Thymus (tissue), 14 donors: ENCODE measurements around the gene RGR. TPM values are rescaled to one million over a fixed set of nuclear protein-coding genes. Genes with fewer than 3 reads are reported as not detected.
A peak's percentile ranks its signal among the peaks of the same experiment; 100 is the strongest.

Experiments used
- DNase-seq, 9 donors: peaks; one replicate each; pipeline ENCODE4 v3.0.0-alpha.2; 2013; ENCODE audit warnings: low spot score in 9 of 9, low read depth in 6 of 9, missing footprints in 1 of 9
- H3K27ac ChIP-seq, 2 donors: one replicate each; pipeline ENCODE4 v1.5.1; 2013; ENCODE audit warnings: control low read depth in 1 of 2, low read depth in 1 of 2, low read length in 1 of 2, mild to moderate bottlenecking in 1 of 2, moderate library complexity in 1 of 2
- H3K27me3 ChIP-seq, 2 donors: one replicate each; pipeline ENCODE4 v1.5.1; 2013; ENCODE audit warnings: low read length in 1 of 2; ENCODE audit not compliant: control insufficient read depth in 2 of 2, insufficient read depth in 1 of 2
- H3K36me3 ChIP-seq, 2 donors: one replicate each; pipeline ENCODE4 v1.5.1; 2013; ENCODE audit warnings: low read length in 1 of 2, mild to moderate bottlenecking in 1 of 2, moderate library complexity in 1 of 2; ENCODE audit not compliant: control insufficient read depth in 2 of 2, insufficient read depth in 2 of 2
- H3K4me1 ChIP-seq, 2 donors: one replicate each; pipeline ENCODE4 v1.5.1; 2013; ENCODE audit warnings: low read length in 2 of 2; ENCODE audit not compliant: control insufficient read depth in 2 of 2, insufficient read depth in 2 of 2
- H3K4me3 ChIP-seq, 2 donors: one replicate each; pipeline ENCODE4 v1.5.1; 2013; ENCODE audit warnings: low read length in 2 of 2, control low read depth in 1 of 2, mild to moderate bottlenecking in 1 of 2
- H3K9me3 ChIP-seq, 2 donors: one replicate each; pipeline ENCODE4 v1.5.1; 2013; ENCODE audit warnings: low read length in 1 of 2, mild to moderate bottlenecking in 1 of 2; ENCODE audit not compliant: control insufficient read depth in 2 of 2, insufficient read depth in 1 of 2
- WGBS: extraction: QIAGEN DNeasy Blood & Tissue Kit; methylation state at CpG from one replicate; pipeline ENCODE4 v1.1.7; 2013; 5-methylcytosine and 5-hydroxymethylcytosine counted together
- long read RNA-seq, 10 donors: transcript quantifications; one replicate each; lab custom pipeline, GENCODE V29; 2026
- polyA plus RNA-seq: library from polyadenylated mRNA; stranded (reverse); fragments of 200-250 nt; gene quantifications from one replicate; pipeline ENCODE4 v1.2.3, GENCODE V29; 2013
- total RNA-seq: library from RNA; stranded (reverse); fragments of 120-200 nt; gene quantifications from one replicate; pipeline ENCODE4 v1.2.4, GENCODE V29; 2013
- donor health status: healthy.

RGR gene
- total RNA-seq (not detected), polyA plus RNA-seq (0.18 TPM)
- long read RNA-seq, donor 1 = 0 reads
- long read RNA-seq, donor 2 = 0 reads
- long read RNA-seq, donor 3 = 0 reads
- long read RNA-seq, donor 4 = 0 reads
- long read RNA-seq, donor 5 = 0 reads
- long read RNA-seq, donor 6 = 0 reads
- long read RNA-seq, donor 7 = 0 reads
- long read RNA-seq, donor 8 = 0 reads
- long read RNA-seq, donor 9 = 0 reads
- long read RNA-seq, donor 10 = 0 reads

GRCh38 chr10:84244651-84245270 is at the start of gene RGR:
TSS of gene RGR (plus strand) at chr10:84245053. CDS start at chr10:84245091, 38 bp downstream.
- Histone ChIP-seq H3K9me3 (no peaks in the 10 kb centered on the region), H3K4me3 (no peak within 1 kb of the TSS), H3K27me3 (no peaks in the 10 kb centered on the region), H3K36me3 (no peaks in the 10 kb centered on the region), H3K27ac (no peak within 1 kb of the TSS), H3K4me1 (no peaks in the 10 kb centered on the region)
- no peak for DNase-seq
- WGBS = 80% methylated on average over 9 of the region's 9 CpGs

GRCh38 chr10:84196083-84196482 is 48.8 kb upstream of the RGR start:
- H3K36me3 ChIP-seq = no peaks in the 10 kb centered on the region
- peaks cover 10 to 72% of the 10 kb centered on the region in 2 donors for H3K27me3 ChIP-seq
- H3K4me3 ChIP-seq = no peak overlapping the region
- no peak overlapping the region for H3K27ac ChIP-seq
- 16% methylated on average over 4 of the region's 4 CpGs for WGBS
- peak in 2 of 9 donors; percentile 40 to 49 for DNase-seq
- no peaks in the 10 kb centered on the region for H3K9me3 ChIP-seq
- peaks cover 16 to 26% of the 10 kb centered on the region in 2 donors for H3K4me1 ChIP-seq

GRCh38 chr10:84196941-84197340 is 47.9 kb upstream of the RGR start:
- no peaks in the 10 kb centered on the region for H3K9me3 ChIP-seq
- no peak overlapping the region for H3K27ac ChIP-seq
- no peaks in the 10 kb centered on the region for H3K36me3 ChIP-seq
- H3K4me3 ChIP-seq = no peak overlapping the region
- H3K4me1 ChIP-seq = peaks cover 8 to 18% of the 10 kb centered on the region in 2 donors
- H3K27me3 ChIP-seq = peaks cover 10 to 66% of the 10 kb centered on the region in 2 donors
- no peak for DNase-seq
- 89% methylated on average over 5 of the region's 5 CpGs for WGBS

- no peak overlapping the region for H3K27ac ChIP-seq
- H3K9me3 ChIP-seq = peaks cover 0 to 1% of the 10 kb centered on the region in 2 donors
- WGBS = 95% methylated on average over 5 of the region's 5 CpGs
- H3K4me3 ChIP-seq = no peak overlapping the region
- peaks cover 10 to 61% of the 10 kb centered on the region in 2 donors for H3K27me3 ChIP-seq
- DNase-seq = no peak
- no peaks in the 10 kb centered on the region for H3K36me3 ChIP-seq
- H3K4me1 ChIP-seq = peaks cover 8 to 17% of the 10 kb centered on the region in 2 donors
Measured at GRCh38 chr10:84197643-84198042, 47.2 kb upstream of the RGR start.

- H3K4me1 ChIP-seq = peaks cover 8 to 17% of the 10 kb centered on the region in 2 donors
- peaks cover 10 to 54% of the 10 kb centered on the region in 2 donors for H3K27me3 ChIP-seq
- 92% methylated on average over 7 of the region's 7 CpGs for WGBS
- no peak overlapping the region for H3K27ac ChIP-seq
- no peak for DNase-seq
- peaks cover 0 to 1% of the 10 kb centered on the region in 2 donors for H3K9me3 ChIP-seq
- H3K36me3 ChIP-seq = no peaks in the 10 kb centered on the region
- H3K4me3 ChIP-seq = no peak overlapping the region
Measured at GRCh38 chr10:84198206-84198915, 46.5 kb upstream of the RGR start.

GRCh38 chr10:84200537-84201243 is 44.2 kb upstream of the RGR start:
- H3K4me1 ChIP-seq = peaks cover 3 to 5% of the 10 kb centered on the region in 2 donors
- H3K27ac ChIP-seq = no peak overlapping the region
- H3K27me3 ChIP-seq = peaks cover 2 to 30% of the 10 kb centered on the region in 2 donors
- H3K9me3 ChIP-seq = peaks cover 0 to 1% of the 10 kb centered on the region in 2 donors
- H3K4me3 ChIP-seq = no peak overlapping the region
- WGBS = 92% methylated on average over 11 of the region's 11 CpGs
- H3K36me3 ChIP-seq = no peaks in the 10 kb centered on the region
- DNase-seq = no peak

GRCh38 chr10:84201244-84201606 is 43.6 kb upstream of the RGR start:
- WGBS = 81% methylated on average over 6 of the region's 6 CpGs
- Histone ChIP-seq H3K9me3 (peaks cover 0 to 1% of the 10 kb centered on the region in 2 donors), H3K27ac (no peak overlapping the region), H3K4me1 (peaks cover 0 to 2% of the 10 kb centered on the region in 2 donors), H3K36me3 (no peaks in the 10 kb centered on the region), H3K4me3 (no peak overlapping the region), H3K27me3 (peaks cover 0 to 25% of the 10 kb centered on the region in 2 donors)
- DNase-seq = no peak

- Histone ChIP-seq H3K36me3 (no peaks in the 10 kb centered on the region), H3K27me3 (peaks cover 0 to 20% of the 10 kb centered on the region in 2 donors), H3K9me3 (peaks cover 0 to 1% of the 10 kb centered on the region in 2 donors), H3K27ac (no peak overlapping the region), H3K4me1 (no peaks in the 10 kb centered on the region), H3K4me3 (no peak overlapping the region)
- 95% methylated on average over 11 of the region's 11 CpGs for WGBS
- no peak for DNase-seq
Measured at GRCh38 chr10:84201682-84202081, 43.2 kb upstream of the RGR start.
